ENCODE results near the gene MAD2L1BP. TPM values are rescaled to one million over a fixed set of nuclear protein-coding genes. Genes with fewer than 3 reads are reported as not detected.

Gene MAD2L1BP
- total and polyA plus RNA-seq, 2 of the 4 experiments (the other 2 are of a cell fraction) = 28.1 to 50.2 TPM

GRCh38 chr6:43648248-43648647 lies 12.6 kb downstream of the MAD2L1BP start:
- no peak overlapping the region for H4K5ac ChIP-seq (ENCODE audit: low read depth, low read length)
- DNase-seq = no peak
- no peak overlapping the region for H2BK15ac ChIP-seq (ENCODE audit: low read depth, low read length)
- H2BK120ac ChIP-seq (ENCODE audit: low read depth, low read length) = no peak overlapping the region
- no peak overlapping the region for H3K9ac ChIP-seq (ENCODE audit: low read depth, low read length)
- H3K56ac ChIP-seq (ENCODE audit: extremely low read depth, insufficient read depth, low read length) = no peak overlapping the region
- in situ Hi-C loops (cut with MboI; ENCODE audit: low sequenced_read_pairs) (no loop called here), intact Hi-C loops (cut with micrococcal nuclease) (no loop called here), dilution Hi-C loops (cut with HindIII; ENCODE audit: low sequenced_read_pairs, unreplicated experiment) (no loop called here)
- no peak overlapping the region for H2AK5ac ChIP-seq (ENCODE audit: low read depth, low read length)
- no peaks in the 10 kb centered on the region for H3K9me3 ChIP-seq (ENCODE audit: control insufficient read depth, insufficient read depth, low read length)
- no peak overlapping the region for H4K91ac ChIP-seq (ENCODE audit: insufficient read depth, low read depth, low read length)
- H3K27me3 ChIP-seq (ENCODE audit: control insufficient read depth, insufficient read depth, low read length) = no peaks in the 10 kb centered on the region; the same call in 1 of the 2 replicates
- H3K79me1 ChIP-seq (ENCODE audit: low read depth in 1 of 2, low read length in 2 of 2) = no peaks in the 10 kb centered on the region
- H4K20me1 ChIP-seq (ENCODE audit: insufficient read depth, low read length) = no peaks in the 10 kb centered on the region
- no peak overlapping the region for H4K8ac ChIP-seq (ENCODE audit: low read depth in 2 of 2, low read length in 2 of 2)
- POLR2A ChIA-PET (ENCODE audit: unreplicated experiment) = no interaction called here
- no peak overlapping the region for H3K14ac ChIP-seq (replicated peaks; ENCODE audit: low read depth, low read length)
- H3K4me3 ChIP-seq (ENCODE audit: insufficient read depth, low read depth, low read length) = no peak overlapping the region
- ATAC-seq (ENCODE audit: low read depth) = no peak
- BruUV-seq (replicated peaks) = no TSS peak
- WGBS, 2 experiments (ENCODE audit: extremely low coverage in 2 of 2, insufficient read length in 1 of 2) = 100% methylated on average over 1 of the region's 2 CpGs; no CpG with 5 or more reads in 1 of the 2 experiments
- 0 out of 2 replicates have a peak, but pooled peaks cover 5% of the 10 kb centered on the region for H3K9me1 ChIP-seq (ENCODE audit: insufficient read depth, low read length)
- TF ChIP-seq RAD21 (IDR thresholded peaks at IDR 0.05; ENCODE audit: low read length) = no peak
- no peak for TF ChIP-seq POLR2A (IDR thresholded peaks at IDR 0.05; ENCODE audit: low read depth, low read length)
- TF ChIP-seq SMC3 (IDR thresholded peaks at IDR 0.05; ENCODE audit: low read depth, low read length) = no peak
- TF ChIP-seq CTCF (conservative IDR thresholded peaks at IDR 0.05; ENCODE audit: low read depth, low read length) = no peak
- TF ChIP-seq MAZ (IDR thresholded peaks at IDR 0.05; ENCODE audit: borderline replicate concordance, low read depth, low read length) = no peak
- no peak for TF ChIP-seq BHLHE40 (IDR thresholded peaks at IDR 0.05; ENCODE audit: low read depth, low read length)
- TF ChIP-seq MAFK (IDR thresholded peaks at IDR 0.05; ENCODE audit: low read depth, low read length) = no peak
- TF ChIP-seq CHD1 (IDR thresholded peaks at IDR 0.05; ENCODE audit: low read depth, low read length) = no peak
- no peak for TF ChIP-seq NFE2L2 (IDR thresholded peaks at IDR 0.05; ENCODE audit: low read depth, low read length)
- TF ChIP-seq RCOR1 (IDR thresholded peaks at IDR 0.05; ENCODE audit: insufficient replicate concordance, low read length) = no peak
- TF ChIP-seq USF2 (IDR thresholded peaks at IDR 0.05; ENCODE audit: low read depth, low read length) = no peak
- no peak for TF ChIP-seq FOS (IDR thresholded peaks at IDR 0.05; ENCODE audit: low read depth, low read length)
- TF ChIP-seq RFX5 (IDR thresholded peaks at IDR 0.05; ENCODE audit: low read depth, low read length) = no peak
- TF ChIP-seq, protein P1, sequence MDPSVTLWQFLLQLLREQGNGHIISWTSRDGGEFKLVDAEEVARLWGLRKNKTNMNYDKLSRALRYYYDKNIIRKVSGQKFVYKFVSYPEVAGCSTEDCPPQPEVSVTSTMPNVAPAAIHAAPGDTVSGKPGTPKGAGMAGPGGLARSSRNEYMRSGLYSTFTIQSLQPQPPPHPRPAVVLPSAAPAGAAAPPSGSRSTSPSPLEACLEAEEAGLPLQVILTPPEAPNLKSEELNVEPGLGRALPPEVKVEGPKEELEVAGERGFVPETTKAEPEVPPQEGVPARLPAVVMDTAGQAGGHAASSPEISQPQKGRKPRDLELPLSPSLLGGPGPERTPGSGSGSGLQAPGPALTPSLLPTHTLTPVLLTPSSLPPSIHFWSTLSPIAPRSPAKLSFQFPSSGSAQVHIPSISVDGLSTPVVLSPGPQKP (IDR thresholded peaks at IDR 0.05; ENCODE audit: borderline replicate concordance, low read depth, low read length) = no peak
- no peak overlapping the region for H3K4ac ChIP-seq (ENCODE audit: low read depth, low read length)
- CTCF ChIA-PET = no interaction called here
- no peak overlapping the region for H3K27ac ChIP-seq (ENCODE audit: insufficient read depth, low read length)
- no peak overlapping the region for H2BK20ac ChIP-seq (ENCODE audit: low read depth, low read length)
- no peak overlapping the region for H2AFZ ChIP-seq (replicated peaks; ENCODE audit: low read length, poor library complexity)
- no peak overlapping the region for H3K18ac ChIP-seq (ENCODE audit: low read depth, low read length)
- H3K4me2 ChIP-seq (ENCODE audit: low read depth, low read length) = no peak overlapping the region
- no peak overlapping the region for H2AK9ac ChIP-seq (replicated peaks; ENCODE audit: low read depth, low read length, poor library complexity)
- H3K23ac ChIP-seq (ENCODE audit: low read depth, low read length) = no peak overlapping the region
- no peak overlapping the region for H2BK5ac ChIP-seq (ENCODE audit: low read depth, low read length, poor library complexity, severe bottlenecking)
- H3K36me3 ChIP-seq (ENCODE audit: control insufficient read depth, insufficient read depth, low read length) = no peaks in the 10 kb centered on the region
- no peaks in the 10 kb centered on the region for H3K4me1 ChIP-seq (ENCODE audit: control insufficient read depth, insufficient read depth, low read length)

Data from IMR-90 (cell line).